Globus pallidus (tissue), 1 donor: ENCODE results near the gene ESPNL.
"Not testable (repeated sequence)": the region's sequence is repeated elsewhere in the genome, so short reads cannot be mapped to it uniquely, and the experiment has no call there.

ENCODE experiments used
- DNase-seq: peaks from one replicate; pipeline ENCODE4 v3.0.0-alpha.2; 2015; ENCODE audit warnings: low spot score

The ESPNL gene

GRCh38 chr2:238159071-238159539 lies 59.0 kb downstream of the ESPNL start:
- DNase-seq: no peak

GRCh38 chr2:238159661-238160205 lies 59.6 kb downstream of the ESPNL start:
- no peak for DNase-seq

DNA sequence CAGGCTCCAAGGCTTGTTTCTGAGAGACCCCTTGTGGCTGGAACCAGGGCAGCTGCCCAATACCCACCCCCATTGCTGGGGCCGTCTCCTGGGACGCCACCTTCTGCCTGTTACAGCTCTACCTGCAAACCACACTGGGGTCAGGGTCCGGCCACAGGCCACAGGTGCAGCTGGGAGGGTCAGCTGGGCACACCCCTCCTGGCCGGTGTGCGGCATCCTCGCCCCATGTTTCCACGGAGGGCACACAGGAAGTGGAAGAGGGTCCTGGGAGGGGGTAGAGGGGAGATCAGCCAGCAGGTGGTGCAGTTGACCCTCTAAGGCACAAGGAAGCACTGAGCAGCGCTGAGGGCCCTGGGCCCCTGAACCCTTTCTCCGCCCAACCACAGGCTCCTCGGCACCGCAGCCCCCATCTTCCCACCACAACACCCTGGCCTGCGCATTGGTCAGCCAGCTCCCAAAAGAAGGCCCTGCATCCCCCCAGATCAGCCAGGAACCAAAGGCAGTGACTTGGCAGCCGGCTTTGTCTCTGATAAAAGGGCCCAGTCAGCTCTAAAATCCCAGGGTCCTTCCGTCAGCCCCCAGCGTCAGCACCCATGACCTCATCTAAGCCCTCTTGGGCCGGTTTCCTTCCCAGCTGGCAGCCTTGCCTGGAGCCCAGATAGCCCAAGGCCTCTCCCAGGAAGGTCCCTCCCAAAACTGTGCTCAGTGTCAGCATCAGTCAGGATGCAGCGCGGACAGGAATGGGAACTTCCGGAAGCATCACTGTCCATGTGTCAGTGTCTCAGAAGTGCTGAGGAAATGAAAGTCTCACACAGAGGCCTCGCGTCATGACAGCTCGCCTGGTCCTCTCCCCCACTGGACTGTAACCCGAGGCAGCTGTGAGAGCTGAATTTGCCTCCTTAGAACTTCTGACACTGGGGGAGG lies 60.3 kb downstream of the ESPNL start:
- no peak for DNase-seq

DNA sequence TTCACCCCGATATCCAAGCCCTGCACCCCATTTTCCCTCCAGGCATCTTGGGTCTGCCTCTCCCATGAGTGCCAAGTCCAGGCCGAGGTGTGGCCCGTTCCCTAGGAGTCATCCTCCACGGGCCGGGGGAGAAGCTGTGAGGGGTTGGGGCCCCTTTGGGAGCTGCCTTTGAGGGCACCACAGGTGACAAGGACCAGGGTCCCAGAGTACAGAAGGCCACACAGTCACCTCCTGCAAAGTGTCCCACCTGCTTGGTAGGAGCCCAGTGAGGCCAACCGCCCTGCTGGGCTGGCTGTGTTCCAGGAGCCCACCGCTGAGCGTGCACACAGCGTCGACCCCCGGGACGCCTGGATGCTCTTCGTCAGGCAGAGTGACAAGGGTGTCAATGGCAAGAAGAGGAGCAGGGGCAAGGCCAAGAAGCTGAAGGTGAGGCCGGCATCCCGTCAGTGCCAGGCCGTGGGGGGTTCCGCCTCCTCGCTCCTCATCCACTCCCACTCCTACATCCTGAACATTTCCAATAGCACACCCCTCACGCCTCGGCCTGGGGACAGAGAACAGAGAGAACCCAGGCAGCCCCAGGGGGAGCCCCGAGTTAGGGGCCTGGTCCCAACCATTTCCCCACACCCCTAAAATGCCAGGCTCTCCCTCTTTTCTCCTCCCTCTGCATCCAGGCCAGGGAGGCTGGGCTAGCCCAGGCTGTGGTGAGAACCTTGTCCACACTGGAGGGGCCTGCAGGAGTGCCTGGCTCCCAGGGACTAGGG lies 61.3 kb downstream of the ESPNL start:
- DNase-seq: no peak

DNA sequence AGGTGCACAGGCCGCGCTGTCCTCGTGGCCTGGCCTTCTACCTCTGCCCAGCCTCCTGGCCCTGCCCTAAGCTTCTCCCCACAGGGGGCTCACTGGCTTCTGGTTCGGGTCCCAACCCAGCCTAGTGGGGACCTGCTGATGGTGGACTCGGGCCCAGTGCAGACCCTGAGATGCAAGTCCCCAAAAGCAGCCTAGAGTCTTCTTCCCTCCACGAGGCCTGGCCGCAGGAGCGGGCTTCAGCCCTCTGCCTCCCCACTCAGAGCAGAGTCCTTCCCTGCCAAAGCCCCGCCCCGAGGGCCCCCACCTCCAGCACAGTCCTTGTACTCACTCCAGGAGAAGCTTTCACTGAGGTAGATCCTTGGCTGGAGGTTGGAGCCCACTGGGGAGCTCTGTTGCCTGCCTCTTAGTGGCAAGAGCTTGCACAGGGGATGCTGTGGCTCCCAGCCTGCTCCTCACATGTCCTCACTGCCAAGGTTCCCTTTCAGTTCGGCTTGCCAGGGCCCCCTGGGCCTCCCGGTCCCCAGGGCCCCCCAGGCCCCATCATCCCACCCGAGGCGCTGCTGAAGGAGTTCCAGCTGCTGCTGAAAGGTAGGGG lies 62.2 kb downstream of the ESPNL start:
- DNase-seq: no peak

DNA sequence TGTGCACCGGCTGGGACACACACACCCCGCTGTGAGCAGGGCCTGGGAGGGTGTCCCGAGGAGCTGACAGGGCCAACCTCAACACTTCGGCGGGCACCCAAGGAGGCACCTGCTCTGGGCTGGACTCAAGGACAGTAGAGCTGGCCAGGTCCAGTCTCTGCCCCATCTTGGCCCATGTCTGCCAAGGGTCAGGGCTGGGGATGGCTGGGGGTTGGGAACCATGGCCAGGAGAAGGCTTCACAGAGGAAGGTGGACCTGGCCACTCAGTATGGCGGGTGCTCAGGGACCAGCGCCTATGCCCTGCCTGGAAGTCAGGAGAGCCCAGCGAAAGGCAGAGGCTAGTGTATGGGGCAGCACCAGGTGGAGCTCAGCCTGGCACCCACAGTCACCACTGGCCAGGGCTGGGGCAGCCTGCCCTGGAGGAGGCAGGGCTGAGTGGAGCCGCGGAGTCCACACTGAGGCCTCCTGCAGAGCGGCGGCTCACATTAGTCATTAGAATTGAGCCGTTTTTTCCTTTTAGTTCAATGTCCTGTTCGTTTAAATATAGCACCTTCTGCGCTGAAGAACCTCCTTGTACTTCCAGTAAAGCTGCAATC lies 62.8 kb downstream of the ESPNL start:
- DNase-seq: no peak

- DNase-seq: no peak
These were observed 63.5 kb downstream of the ESPNL start for GRCh38 chr2:238163481-238164198.

DNA sequence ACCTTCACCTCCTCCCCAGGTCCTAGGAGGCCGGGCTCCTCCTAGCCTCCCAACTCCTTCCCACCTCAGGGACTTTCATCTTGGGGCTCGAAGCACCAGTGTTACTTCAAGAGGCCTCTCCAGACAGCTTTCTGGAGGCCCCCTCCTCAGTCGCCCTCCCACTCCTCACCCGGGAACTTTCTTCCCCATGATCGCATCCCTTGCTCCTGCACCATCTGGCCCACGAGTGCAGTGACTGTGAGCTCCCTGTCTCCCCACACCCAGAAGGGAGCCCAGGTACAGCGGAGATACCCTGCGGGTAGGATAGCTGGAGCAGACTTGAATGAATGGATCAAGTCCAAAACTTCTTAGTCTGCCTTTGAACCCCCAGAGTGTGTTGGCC lies 64.8 kb downstream of the ESPNL start:
- no peak for DNase-seq

DNA sequence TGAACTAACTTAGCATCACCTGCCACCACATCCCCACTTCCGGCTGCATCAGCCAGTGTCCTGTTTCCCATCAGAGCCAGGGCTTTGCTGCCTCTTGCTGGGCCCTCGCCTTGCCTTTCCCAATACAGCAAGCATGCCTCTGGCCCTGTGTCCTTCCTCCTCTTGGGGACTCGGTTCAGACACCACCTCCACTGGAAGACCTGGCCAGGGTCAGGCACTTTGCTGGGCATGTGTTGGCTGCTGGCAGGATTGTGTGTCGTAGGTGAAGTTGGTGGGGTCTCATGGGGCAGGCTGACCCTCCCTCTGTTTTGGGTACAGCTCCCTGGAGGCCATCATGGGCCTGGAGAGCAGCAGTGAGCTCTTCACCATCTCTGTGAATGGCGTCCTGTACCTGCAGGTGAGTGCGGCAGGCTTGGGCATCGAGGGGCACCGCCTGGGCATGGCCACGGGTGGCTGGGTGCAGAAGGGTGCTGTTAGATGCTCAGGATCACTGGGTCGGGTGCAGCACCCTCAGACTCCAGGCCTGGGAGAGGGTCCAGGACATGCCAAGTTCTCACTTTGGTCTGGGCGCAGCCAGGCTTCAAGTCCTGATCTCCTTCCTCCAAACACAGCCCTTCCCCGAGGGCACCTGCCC lies 65.3 kb downstream of the ESPNL start:
- no peak for DNase-seq

DNA sequence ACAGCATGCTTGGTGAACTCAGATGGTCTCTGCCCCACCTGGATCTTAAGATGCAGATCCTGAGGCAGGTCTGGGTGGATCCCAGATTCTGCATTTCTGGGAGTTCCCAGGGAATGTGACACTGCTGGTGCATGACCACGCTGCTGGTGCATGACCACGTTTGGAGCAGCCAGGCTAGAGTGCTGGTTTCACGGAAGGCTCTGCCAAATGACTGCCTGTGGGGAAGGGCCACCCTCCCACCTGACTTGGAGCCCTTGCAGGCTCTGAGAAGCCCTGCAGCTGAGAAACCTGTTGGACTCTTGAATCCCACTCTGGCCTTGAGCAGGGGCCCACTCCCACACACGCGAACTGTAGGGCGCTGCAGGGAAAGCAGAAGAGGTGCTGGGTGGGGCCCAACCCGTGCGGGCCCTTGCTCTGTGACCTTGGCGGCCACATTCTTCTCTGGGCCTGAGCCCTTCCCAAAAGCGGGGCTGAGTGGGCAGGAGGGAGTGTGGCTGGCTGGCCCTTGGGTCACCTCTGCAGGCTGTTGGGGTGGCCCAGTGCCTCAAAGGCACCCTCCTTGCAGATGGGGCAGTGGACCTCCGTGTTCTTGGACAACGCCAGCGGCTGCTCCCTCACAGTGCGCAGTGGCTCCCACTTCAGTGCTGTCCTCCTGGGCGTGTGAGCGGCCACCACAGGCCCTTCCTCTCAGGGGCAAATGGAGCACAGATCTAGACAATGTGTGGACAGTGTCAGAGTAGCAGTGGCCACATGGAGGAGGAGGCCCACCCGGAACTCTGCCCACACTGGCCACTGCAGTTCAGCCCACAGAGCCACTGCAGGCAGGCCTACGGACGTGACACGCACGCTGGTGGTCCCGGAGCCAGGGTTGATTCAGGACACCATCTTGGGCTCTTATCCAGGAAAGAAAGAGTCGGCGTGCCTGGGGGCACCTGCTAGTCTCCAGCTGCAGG lies 66.5 kb downstream of the ESPNL start:
- DNase-seq: no peak

DNA sequence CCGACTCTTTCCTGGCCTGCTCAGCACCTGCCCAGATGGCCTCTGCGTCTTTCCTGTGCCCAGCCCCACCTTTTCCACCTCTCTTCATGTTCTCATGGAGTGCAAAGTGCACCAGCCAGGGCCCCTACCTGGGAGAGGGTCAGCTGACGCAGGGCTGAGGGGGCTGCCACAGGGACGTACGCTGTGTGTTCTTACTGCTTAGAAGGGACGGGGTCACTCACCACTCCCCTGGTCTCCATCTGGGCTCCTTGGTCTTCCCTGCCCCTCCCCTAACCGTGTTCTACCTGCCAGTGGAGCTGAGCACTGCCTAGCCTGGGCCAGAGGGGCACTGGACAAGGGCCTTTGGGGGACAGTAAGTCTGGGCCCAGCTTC lies 67.2 kb downstream of the ESPNL start:
- no peak for DNase-seq

DNA sequence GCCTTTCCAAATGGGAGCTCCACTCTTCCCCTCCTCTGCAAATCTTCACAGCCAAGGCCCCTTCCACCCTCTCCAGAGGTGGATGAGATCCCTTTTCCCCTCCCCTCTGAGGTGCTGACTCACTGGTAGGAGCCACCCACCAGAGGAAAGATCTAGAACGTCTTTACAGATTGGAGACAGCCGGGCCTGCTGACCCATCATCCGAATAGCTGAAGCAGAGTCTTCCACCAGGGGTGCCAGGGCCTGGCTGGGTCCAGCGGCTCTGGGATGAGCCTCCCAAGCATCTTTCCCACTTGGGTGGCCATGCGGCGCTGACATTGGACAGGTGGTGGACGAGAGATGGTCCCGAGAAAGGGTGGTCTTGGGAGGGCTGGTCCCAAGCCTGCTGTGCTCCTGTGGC lies 67.6 kb downstream of the ESPNL start:
- DNase-seq: no peak

- DNase-seq: no peak
These were observed 68.3 kb downstream of the ESPNL start for GRCh38 chr2:238168196-238169047.

DNA sequence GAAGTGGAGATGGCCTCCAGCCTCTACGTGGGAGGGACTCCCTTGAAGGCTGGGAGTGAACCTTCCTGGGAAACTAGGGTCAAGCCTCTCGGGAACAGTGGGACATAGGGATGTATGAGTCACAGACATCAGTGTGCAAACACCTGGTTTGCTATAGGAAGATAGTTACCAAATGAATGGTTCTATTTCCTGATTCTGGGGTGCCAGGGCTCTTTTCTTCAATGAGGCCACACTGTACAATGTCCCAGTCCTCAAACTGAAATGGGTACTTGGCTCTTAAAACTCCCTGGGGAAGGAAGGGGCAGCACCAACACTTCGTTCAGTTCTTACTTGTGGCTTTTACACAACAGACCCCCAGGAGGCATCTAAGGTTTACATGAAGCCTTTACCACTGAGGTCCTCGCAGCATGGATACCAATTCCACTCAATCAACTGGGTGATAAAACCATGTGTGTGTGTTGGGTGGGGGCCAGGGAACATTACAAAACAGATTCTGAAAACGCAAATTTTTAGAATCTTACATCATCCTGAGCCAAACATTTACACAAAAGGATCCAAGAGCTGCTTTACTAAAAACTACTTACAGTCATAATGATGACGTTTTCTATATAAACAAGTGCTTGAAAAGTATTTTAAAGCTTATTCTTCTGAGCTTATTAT lies 69.0 kb downstream of the ESPNL start:
- DNase-seq: no peak

- DNase-seq: no peak
These were observed 69.6 kb downstream of the ESPNL start for GRCh38 chr2:238169708-238170251.

DNA sequence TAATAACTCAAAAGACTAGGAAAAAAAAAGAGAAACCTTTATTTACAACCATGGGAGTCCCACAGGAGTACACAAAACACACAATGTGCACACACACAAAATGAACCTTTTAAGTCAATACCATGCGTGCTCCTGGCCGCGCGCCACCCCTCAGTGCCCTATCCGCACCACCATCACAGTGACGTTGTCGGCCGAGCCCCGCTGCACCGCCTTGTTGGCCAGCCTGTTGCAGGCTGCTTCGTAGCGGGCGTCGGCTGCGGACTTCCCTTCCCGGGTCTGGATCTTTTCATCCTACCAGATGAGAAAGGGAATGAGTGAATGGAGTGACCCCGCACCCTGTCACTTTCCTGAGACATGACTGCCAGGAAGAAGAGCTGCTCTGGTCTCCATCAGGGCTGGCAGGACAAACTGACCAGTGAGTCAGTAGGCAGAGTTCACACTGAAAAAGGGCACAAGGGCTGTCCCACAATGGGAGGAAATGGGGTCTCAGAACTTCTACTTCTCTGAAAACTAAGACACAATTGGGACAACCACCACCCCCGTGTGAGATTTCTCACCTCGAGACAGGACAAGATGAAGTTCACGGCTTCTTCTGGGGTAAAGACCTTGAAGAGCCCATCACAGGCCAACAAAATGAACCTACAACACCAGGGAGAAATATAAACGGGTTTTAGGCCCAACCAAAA lies 70.4 kb downstream of the ESPNL start:
- DNase-seq: no peak

DNA sequence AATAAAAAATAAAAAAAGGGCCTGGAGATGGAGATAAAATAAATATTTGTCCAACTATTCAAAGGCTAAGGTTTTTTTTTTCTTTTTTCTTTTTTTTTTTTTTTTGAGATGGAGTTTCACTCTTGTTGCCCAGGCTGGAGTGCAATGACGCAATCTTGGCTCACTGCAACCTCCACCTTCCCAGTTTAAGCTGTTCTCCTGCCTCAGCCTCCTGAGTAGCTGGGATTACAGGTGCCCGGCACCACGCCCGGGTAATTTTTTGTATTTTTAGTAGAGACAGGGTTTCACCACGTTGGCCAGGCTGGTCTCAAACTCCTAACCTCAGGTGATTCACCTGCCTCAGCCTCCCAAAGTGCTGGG lies 70.9 kb downstream of the ESPNL start:
- DNase-seq: not testable (repeated sequence)
